HuH-7 (cell line): ENCODE data around the gene CD47.

Experiments
- DNase-seq: peaks from one replicate; pipeline ENCODE4 v3.0.0; 2011; ENCODE audit warnings: low spot score

Gene CD47

DNA sequence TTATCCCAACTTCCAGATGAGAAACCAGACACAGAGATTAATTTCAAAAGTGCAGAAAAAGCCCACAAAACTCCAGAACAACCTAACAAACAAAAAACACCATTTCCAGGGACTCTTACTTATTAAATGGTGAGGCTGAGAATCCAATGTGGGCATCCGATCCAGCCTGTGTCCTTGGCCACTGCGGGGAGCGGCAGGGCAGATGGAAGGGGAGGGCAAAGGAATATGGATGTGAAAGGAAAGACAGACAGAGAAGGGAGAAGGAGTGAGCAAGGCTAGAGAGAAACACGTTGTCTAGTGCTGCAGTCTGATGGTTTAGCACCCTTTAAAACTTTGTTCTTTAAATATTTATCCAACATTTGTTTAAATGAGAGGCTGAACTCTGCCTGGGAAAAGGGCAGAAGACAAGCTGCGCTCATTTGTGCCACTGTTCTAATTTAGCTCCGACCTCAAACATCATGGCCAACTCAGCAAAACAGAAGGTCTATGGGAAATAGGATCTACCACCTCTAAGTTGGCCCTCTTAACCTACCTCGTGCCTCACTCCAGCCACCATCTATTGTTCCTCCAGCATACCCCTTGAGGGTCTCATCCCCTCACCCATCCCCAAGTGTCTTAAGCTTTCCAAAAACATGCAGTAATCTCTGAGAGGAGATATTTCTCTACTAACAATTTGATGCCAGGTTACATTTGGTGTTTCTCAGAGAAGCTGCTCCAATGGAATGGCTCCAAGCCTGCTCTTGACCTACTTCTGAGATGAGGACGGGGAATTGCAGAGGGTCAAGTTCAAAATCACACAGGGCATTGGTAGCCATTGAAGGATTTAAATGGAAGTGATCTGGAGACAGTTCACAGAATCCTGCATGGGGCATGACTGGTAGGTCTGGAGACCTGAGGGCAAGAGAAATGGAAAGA lies 77.4 kb downstream of the CD47 start:
- DNase-seq = no peak

DNA sequence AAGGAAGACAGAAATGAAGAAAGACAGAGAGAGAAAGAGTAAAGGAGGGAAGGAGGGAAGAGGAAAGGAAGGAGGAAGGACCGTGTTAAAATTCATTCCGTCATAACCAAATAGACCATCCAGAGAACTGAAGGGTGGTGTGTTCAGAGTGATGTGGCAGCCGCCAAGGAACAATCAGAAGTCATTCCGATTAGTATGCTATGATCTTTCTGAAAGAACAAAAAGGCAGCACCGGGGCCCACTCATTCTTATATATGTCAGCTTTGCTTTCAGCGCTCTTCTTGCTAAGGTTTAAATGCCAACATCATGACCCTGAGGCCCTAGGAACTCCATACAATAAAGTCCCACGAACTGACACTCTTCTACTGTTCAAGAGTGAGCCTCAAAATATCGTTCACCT lies 78.5 kb downstream of the CD47 start:
- DNase-seq = no peak

DNA sequence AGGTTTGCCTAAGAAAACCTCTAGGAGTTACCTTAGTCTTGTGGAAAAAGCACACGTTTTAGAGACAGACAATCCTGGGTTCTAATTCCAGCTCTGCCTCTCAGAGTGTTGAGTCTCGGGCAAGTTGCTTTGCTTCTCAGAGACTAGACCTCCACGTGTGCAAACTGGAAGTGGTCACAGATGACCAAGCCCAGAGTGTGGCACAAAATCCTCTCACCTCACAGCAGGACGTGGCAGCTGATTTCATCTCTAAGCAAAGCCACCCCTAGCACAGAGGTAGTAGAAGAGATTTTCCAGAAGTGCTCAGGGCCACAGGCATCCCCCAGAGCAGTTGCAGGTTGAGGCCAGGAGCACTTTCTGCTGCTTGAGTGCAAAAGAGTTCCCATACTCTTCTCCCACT lies 79.2 kb downstream of the CD47 start:
- no peak for DNase-seq

DNA sequence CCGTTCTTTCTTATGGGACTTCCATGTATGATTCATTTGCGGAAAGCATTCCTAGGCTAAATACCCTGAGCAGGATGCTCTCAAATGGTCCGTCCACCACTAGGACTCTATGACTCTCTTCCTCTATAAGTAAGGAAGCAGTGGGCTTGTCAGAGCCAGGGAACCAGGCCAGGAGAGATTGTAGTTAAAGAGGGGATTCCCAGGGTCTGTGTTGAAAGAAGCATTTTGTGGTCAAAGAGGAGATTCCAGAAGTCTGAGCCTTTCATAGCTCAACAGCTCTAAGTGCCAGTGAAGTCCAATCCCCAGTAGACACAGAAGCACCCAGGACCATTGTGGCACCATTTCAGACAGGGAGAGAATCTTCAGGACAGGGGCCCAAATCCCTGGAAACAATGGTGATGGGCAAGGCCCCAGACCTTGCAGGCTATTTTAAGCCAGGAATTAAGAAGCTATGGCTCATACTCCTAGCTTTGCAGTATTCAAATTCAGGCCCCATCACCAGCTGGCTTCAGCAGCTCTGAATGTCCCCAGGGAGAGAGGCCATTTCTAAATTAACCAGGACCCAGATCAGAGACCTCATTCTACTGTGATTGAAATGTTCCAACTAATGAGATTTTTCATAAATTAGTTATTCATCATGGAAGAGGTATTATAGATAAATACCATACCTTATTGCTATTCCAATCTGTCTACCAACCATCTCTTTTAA lies 81.7 kb downstream of the CD47 start:
- DNase-seq = no peak

DNA sequence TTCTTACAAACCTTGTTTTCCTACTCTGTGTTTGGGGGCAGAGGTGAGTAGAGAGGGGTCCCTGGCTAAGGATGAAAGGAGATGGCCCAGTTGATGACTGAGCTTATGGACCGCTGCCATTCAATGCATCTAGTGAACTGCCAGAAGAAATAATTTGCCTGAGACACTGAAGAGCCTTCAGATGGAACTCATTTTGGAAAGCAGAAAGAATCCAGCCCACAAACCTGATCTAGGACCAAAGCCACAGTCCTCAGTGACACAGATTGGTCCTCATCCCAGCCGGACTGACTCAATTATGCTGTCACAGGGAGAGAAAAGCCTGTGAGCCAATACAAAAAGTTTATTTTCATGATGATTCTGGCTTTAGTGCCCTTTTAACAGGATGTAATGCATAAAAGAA lies 82.7 kb downstream of the CD47 start:
- DNase-seq = no peak

DNA sequence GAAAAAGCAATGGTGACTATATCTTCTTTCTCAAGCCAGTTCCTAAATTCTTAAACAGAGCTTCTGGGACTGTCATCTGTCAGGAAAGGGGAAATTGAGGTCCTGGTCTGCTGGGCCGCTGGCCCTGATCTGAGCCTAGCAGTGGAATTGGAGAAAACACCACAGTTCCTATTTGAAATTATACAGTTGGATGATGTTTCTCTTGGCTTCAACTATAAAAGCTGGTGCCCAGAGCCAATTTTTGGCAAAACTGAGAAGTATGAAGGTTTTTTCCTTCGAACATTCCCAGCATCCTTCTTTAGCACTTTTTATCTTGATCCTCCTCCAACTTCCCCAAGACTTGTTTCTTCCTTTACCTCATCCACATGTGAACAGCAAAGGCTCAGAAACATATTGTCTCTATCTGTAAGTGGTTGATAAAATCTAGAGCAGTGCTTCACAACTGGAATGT lies 83.9 kb downstream of the CD47 start:
- DNase-seq = no peak

DNA sequence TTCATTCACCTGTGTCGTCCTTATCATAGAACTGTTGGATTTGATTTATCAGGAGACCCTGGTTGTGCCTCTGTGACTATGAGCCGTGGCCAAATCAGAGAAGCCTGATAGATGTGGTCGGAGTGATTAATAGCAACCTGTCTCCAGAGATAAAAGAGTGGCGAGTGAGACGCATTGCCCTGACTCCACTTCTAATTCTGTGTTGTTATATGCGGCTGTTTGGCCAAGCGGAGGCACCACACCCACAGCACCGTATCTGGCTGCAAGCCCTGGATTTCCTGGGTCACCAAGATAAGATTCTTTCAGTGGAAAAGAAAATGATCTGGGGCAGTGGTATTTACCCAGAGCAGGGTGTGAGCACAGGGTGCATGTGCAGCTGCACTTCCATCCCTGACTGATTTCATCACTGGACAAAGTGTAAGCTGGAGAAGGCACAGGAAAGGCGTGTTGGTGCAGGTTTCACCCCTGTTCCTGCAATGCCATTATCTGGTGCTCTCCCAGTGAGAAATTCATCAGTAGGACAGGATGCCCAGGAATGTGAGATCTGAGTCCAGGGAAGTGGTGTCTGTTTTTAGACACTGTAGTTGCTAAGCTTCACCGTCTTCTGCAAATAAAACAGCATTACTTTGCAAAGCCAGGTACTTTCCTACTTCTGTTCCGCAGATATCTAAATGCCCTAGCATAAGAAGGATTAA lies 84.6 kb downstream of the CD47 start:
- peak; percentile 67 for DNase-seq

DNA sequence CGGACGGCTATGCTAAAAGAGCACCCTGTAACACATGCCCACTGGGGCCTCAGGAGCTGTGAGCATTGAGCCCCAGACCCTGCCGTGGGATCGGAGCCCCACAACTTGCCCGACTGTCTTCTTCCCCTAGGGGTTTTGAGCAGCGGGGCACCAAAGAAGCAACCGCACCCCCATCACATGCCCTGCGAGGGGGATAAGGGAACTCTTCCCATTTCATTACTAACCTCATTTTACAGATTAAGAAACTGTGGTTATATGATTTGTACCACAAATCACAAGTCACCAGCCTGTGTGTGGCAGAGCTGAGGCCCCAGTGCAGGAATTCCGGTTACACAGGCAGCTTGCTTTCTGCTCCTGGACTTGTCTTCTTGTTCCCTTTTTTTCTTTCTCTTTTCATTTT lies 86.2 kb downstream of the CD47 start:
- DNase-seq = no peak

DNA sequence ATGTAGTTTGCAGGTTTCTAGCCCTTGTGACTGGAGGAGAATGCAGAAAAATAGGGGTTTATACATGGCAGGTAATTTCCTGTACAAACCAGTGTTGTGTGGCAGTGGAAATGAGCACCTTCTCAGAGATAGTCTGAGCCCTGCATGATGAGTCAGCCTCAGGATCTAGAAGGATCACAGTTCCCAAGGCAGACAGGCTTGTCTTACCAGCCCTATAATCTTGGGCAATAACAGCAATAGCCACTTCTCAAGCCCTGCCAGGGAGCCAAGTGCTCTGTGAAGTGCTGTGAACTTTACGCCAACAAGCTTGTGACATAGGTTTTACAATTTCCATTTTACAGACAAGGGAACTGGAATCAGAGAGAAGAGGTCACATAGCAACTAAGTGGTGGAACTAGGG lies 89.4 kb downstream of the CD47 start:
- DNase-seq = no peak

DNA sequence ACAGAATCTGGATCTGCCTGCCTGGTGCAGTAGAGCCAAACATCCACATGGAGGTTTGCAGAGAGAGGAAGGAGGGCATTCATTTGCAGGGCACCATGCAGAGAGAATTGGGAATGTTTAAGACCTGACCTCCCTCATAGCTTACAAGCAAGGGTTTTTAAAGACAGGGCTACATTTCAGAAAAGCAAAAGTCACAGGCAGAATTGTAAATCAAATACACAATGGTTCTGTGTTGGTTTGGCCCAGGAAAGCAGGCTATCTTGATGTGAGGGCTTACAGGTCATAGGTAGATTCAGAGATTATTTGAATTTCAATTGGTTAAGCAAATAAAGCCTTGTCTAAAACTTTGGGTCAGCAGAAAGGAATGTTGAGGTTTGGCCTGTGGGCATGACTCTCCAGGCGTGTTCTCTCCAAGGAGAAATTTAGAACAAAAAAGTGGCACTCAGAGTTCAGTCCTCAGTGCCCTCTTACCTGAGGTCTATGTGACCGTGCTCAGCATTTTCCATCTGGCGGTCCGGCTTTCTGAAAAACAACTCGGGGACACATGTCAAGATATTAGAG lies 91.5 kb downstream of the CD47 start:
- no peak for DNase-seq

DNA sequence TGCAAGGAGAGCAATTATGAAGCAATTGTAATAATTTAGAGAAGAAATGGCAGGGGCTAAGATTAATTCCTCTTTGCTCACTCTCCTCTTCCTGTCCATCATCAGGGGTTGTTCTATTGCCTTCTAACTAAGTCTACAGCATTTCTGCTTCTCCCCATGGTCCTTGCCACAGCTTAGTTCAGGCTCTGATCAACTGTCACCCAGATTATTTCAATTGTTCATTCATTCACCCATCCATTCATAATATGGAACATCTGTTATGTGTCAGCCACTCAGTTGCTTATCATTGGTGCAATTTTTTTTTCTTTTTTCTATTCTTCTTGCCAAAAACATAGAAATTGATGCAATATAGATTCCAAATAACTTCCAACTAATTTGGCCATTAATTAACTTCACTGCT lies 93.2 kb downstream of the CD47 start:
- no peak for DNase-seq

DNA sequence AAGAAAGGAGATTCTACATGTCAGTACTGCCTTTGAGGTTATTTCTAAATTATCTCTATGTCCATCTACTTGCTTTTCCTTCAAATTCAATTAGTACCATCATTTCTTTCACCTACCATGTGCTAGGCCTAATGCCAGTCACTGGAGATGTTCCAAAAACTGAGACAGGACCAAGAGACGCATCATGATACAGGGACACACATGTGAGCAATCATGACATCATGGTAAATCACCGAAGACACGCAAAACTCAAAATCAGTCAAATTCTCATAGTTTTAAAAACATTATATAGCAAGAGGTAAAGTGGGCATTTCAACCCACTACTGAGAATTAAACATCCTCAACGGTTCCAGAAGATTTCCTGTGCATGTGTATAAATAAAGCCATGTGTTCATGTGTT lies 95.0 kb downstream of the CD47 start:
- DNase-seq = no peak

DNA sequence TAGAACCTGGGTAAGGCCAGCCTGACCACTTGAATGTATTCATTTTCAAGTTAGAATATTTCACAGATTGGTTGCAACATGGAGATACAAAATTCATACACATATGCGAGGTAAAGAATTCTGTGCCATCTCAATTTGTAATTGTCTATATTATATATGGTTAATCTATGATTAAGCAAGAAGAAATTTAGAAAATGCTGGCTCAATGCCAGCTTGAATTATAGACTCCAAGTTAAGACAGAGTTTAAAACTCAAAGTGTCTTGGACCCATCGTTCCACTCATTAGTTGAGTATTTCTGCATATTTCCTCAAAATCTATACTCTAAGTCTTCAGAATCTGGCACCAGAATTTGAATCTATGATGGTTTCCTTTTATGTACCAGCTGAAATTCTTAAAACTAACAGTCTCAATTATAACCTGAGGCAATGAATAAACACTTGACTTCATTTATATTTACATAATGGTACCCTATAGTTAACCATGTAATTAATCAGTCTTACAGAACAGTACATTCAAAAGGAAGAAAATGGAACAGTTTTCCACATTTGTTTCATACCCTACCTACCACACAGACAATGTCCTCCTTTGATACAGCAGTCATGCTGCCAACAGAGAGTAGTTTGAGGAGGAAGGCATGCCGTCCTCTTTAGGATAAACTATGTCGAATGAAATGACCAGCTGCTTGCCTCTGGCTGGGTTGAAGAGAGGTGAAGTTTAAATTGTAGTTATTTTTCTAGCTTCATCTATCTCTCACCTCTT lies 95.7 kb downstream of the CD47 start:
- no peak for DNase-seq

DNA sequence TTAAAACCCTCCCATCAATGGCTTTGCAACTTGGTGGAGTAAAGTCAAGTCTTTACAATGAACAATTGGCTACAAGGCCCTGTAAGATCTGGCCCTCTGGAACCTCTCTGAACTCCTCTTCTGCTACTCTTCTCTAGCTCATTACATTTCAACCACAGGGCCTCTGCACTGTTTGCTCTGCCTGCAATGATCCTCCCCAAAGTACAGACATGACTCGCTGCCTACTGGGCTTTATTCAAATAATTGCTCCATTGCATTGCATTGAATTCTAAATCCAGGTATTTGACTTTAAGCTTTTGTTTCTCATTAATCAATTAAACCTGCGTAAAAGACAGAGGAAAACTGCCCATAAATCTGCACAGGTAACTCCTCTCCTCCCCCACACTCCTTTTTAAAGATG lies 96.7 kb downstream of the CD47 start:
- no peak for DNase-seq

DNA sequence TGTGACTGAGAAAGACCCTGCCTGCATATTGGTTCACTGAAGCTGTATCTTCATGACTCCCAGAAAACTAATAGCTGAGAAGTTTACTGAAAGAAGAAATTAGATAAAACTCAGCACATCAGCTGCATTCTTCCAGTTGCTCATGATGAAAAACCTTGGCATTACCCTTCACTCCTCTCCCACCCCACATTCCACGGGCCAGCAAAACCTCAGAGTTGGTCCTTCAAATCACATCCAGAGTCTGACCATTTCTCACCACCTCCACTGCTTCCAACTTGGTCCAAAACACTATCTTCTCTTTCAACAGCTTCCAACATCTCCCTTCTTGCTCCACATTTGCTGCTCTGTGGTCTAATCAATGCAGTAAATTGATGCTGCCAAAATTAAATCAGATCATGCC lies 97.1 kb downstream of the CD47 start:
- no peak for DNase-seq
